Heart left ventricle (tissue), 16 donors: ENCODE data around the gene CFAP54. TPM values are rescaled to one million over a fixed set of nuclear protein-coding genes. Genes with fewer than 3 reads are reported as not detected.

ENCODE experiments used
- ATAC-seq, 4 donors: fragments of 200-7000 bp; cut with Tn5 transposase; one replicate each; pipeline ENCODE4 v1.9.1; 2020 to 2022; ENCODE audit warnings: moderate library complexity in 4 of 4, mild to moderate bottlenecking in 3 of 4, moderate number of reproducible peaks in 1 of 4
- DNase-seq, 5 donors: peaks; one replicate each; pipeline ENCODE4 v3.0.0-alpha.2; 2020
- H3K27ac ChIP-seq, 12 donors: fragments of 200-600 bp; sonication (generic) in 4 of 12; one replicate each; pipeline versions ENCODE4 v1.5.0 to v1.8.0; 2016 to 2022; ENCODE audit warnings: mild to moderate bottlenecking in 2 of 12
- H3K27me3 ChIP-seq, 9 donors: fragments of 200-600 bp; sonication (generic) in 2 of 9; one replicate each; pipeline versions ENCODE4 v1.5.1 to v1.8.0; 2016 to 2022; ENCODE audit warnings: mild to moderate bottlenecking in 3 of 9
- H3K36me3 ChIP-seq, 9 donors: fragments of 200-600 bp; sonication (generic) in 2 of 9; one replicate each; pipeline versions ENCODE4 v1.5.0 to v1.8.0; 2018 to 2022; ENCODE audit warnings: mild to moderate bottlenecking in 2 of 9
- H3K4me1 ChIP-seq, 12 donors: fragments of 200-600 bp; sonication (generic) in 4 of 12; one replicate each; pipeline versions ENCODE4 v1.5.0 to v1.8.0; 2016 to 2022; ENCODE audit warnings: mild to moderate bottlenecking in 3 of 12
- H3K4me3 ChIP-seq, 12 donors: fragments of 200-600 bp; sonication (generic) in 4 of 12; one replicate each; pipeline versions ENCODE4 v1.5.0 to v1.8.0; 2017 to 2022; ENCODE audit warnings: mild to moderate bottlenecking in 9 of 12, moderate library complexity in 4 of 12
- H3K9me3 ChIP-seq, 12 donors: fragments of 200-600 bp; sonication (generic) in 4 of 12; one replicate each; pipeline versions ENCODE4 v1.5.0 to v1.8.0; 2016 to 2022; ENCODE audit warnings: mild to moderate bottlenecking in 1 of 12
- POLR2A ChIP-seq, 2 donors: fragments of 450-650 bp; IDR thresholded peaks; one replicate each; pipeline ENCODE4 v1.6.1; 2017; ENCODE audit warnings: antibody characterized with exemption in 2 of 2, mild to moderate bottlenecking in 2 of 2, moderate library complexity in 2 of 2
- WGBS, 4 donors: extraction: QIAGEN DNeasy Blood & Tissue Kit in 2 of 4; methylation state at CpG; one replicate each; pipeline versions ENCODE4 v1.1.5 to v1.1.7; 2013 to 2018; 5-methylcytosine and 5-hydroxymethylcytosine counted together
- intact Hi-C, 10 donors: fragments of 100-400 bp; cut with DNase I; formaldehyde crosslinking; loops; one replicate each; pipeline versions ENCODE4 v1.11.1 to v1.14.2; 2022
- polyA plus RNA-seq, 2 donors: library from polyadenylated mRNA; stranded (reverse); fragments of 200-250 nt; gene quantifications; one replicate each; pipeline ENCODE4 v1.2.3, GENCODE V29; 2013
- total RNA-seq, 9 donors: library from RNA; depleted of rRNA in 2 of 9; stranded (reverse); fragments of >200 nt in 2 of 9; fragmentation: NEBNext Ultra II Directional in 3 of 9; extraction: Animal tissue kit (Norgen Biotek cat#: 25700) in 3 of 9; gene quantifications; one replicate each; pipeline versions ENCODE4 v1.1.0 to v1.2.4, GENCODE V29; 2016 to 2023
- TF ChIP-seq, protein P1 (sequence below), 12 donors: fragments of 200-600 bp; sonication (generic) in 4 of 12; IDR thresholded peaks; one replicate each; pipeline versions ENCODE4 v1.5.0 to v1.8.0; 2018 to 2022; ENCODE audit warnings: antibody characterized with exemption in 12 of 12, mild to moderate bottlenecking in 5 of 12
- donor health status: ischemic (EF 13 %, LVEDD 7.1; RV severe dilation, severe dysfunction).
- donor health status: healthy with polysubstance abuse.
- donor health status: DM: no; HTN: yes; CAD: no.
- donor health status: DM: no; HTN: no; CAD: no.
- donor health status: ischemic (EF 25% LVEDD 6.9; RV normal size, moderate dysfunction).
- donor health status: ischemic (EF 25% LVEDD 5.7; RV mildly dilated, moderate dysfunction).
- donor health status: healthy.
- donor health status: DM: yes; HTN: yes; CAD: no.
- donor health status: ischemic (EF 35%, LVEDD 5.7; RV mildly dilated, moderate dysfunction).
- donor health status: nonischemic (EF 11% LVEDD 7.7; RV severe dilation, severe dysfunction).
- donor health status: DM: yes; HTN: yes; CAD: no.
- donor health status: PGD.
- donor health status: ischemic (EF 29% LVEDD 5.4; RV normal size, mild dysfunction).
- donor health status: nonischemic (EF 23%, LVEDD 6.1; RV moderate dilation, normal function).

The CFAP54 gene
- total and polyA plus RNA-seq, 11 donors = 0.07 to 0.79 (median 0.13) TPM; not detected in 1

- H3K4me1 ChIP-seq = no peaks in the 10 kb centered on the region
- TF ChIP-seq, protein P1, sequence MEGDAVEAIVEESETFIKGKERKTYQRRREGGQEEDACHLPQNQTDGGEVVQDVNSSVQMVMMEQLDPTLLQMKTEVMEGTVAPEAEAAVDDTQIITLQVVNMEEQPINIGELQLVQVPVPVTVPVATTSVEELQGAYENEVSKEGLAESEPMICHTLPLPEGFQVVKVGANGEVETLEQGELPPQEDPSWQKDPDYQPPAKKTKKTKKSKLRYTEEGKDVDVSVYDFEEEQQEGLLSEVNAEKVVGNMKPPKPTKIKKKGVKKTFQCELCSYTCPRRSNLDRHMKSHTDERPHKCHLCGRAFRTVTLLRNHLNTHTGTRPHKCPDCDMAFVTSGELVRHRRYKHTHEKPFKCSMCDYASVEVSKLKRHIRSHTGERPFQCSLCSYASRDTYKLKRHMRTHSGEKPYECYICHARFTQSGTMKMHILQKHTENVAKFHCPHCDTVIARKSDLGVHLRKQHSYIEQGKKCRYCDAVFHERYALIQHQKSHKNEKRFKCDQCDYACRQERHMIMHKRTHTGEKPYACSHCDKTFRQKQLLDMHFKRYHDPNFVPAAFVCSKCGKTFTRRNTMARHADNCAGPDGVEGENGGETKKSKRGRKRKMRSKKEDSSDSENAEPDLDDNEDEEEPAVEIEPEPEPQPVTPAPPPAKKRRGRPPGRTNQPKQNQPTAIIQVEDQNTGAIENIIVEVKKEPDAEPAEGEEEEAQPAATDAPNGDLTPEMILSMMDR (IDR thresholded peaks at IDR 0.05) = no peak
- TF ChIP-seq POLR2A (IDR thresholded peaks at IDR 0.05) = no peak
- no peaks in the 10 kb centered on the region for H3K9me3 ChIP-seq
- no peak overlapping the region for H3K4me3 ChIP-seq
- DNase-seq = no peak
- peaks cover 0 to 6% (median 0%) of the 10 kb centered on the region in 9 donors for H3K27me3 ChIP-seq
- no peak overlapping the region for H3K27ac ChIP-seq
- H3K36me3 ChIP-seq = no peaks in the 10 kb centered on the region
- intact Hi-C loops = no loop called here
- 44 to 67% (median 55%) methylated on average over 1 of the region's 1 CpG for WGBS, 4 donors
- ATAC-seq = no peak
Measured at GRCh38 chr12:96878704-96879103, 389.3 kb downstream of the CFAP54 start.

DNA sequence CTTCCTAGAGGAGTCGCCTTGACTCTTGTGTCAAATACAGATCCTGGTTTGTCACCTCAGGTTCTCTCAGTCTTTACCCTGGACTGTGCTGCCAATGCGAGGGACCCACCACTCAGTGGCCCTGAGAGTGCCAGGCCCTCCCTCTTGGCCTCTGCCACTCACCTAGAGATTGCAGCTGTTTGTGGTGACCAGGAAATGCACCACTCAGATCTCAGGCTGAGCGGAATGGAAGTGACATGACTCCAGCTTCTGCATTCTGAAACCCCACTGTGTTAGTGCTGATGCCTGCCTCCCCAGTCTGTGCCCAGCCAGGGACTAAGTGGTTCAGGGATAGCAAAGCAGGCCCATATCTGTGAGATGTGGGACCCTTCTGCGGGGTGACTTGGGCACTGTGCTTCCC is 389.9 kb downstream of the CFAP54 start:
- ATAC-seq (no peak), DNase-seq (no peak)
- Histone ChIP-seq H3K27me3 (peaks cover 0 to 3% (median 0%) of the 10 kb centered on the region in 9 donors), H3K27ac (no peak overlapping the region), H3K9me3 (no peaks in the 10 kb centered on the region), H3K36me3 (no peaks in the 10 kb centered on the region), H3K4me3 (no peak overlapping the region), H3K4me1 (no peaks in the 10 kb centered on the region)
- TF ChIP-seq, protein P1 (IDR thresholded peaks at IDR 0.05) = no peak
- no peak for TF ChIP-seq POLR2A (IDR thresholded peaks at IDR 0.05)
- intact Hi-C loops = no loop called here
- 74 to 84% (median 81%) methylated on average over 3 to 4 of the region's 4 CpGs for WGBS, 4 donors

DNA sequence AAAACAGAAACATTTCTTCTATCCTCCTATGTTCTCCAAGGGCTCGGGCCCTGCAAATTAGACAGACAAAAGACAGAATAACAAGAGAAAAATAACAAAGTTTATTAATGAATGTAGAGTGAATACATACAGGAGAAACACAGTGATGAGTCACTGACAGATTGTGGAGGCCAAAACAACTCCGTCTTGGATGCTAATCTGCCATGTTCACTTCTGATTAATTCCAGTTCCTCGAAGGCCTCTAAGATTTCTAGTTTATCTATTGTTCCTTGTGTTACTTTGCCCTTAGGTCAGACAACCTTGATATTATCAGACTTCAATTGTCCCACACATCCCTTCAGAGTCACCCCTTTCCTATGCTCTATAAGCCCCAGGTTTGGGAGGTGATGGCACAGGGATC is 390.8 kb downstream of the CFAP54 start:
- Histone ChIP-seq H3K4me3 (no peak overlapping the region), H3K9me3 (no peaks in the 10 kb centered on the region), H3K27ac (no peak overlapping the region), H3K27me3 (no peaks in the 10 kb centered on the region), H3K4me1 (no peaks in the 10 kb centered on the region), H3K36me3 (no peaks in the 10 kb centered on the region)
- ATAC-seq (no peak), DNase-seq (no peak)
- no peak for TF ChIP-seq POLR2A (IDR thresholded peaks at IDR 0.05)
- TF ChIP-seq, protein P1 (IDR thresholded peaks at IDR 0.05) = no peak
- intact Hi-C loops = no loop called here
- WGBS, 4 donors = 81 to 85% (median 82%) methylated on average over 3 of the region's 3 CpGs

GRCh38 chr12:96881608-96882007 is 392.2 kb downstream of the CFAP54 start:
- ATAC-seq (no peak), DNase-seq (no peak)
- no peak overlapping the region for H3K27ac ChIP-seq
- TF ChIP-seq, protein P1 (IDR thresholded peaks at IDR 0.05) = no peak
- no peak for TF ChIP-seq POLR2A (IDR thresholded peaks at IDR 0.05)
- intact Hi-C loops = no loop called here
- H3K9me3 ChIP-seq = no peaks in the 10 kb centered on the region
- H3K4me3 ChIP-seq = no peak overlapping the region
- no peaks in the 10 kb centered on the region for H3K4me1 ChIP-seq
- no peaks in the 10 kb centered on the region for H3K27me3 ChIP-seq
- H3K36me3 ChIP-seq = no peaks in the 10 kb centered on the region
